ENCODE measurements around the gene CPZ. TPM values are rescaled to one million over a fixed set of nuclear protein-coding genes. Genes with fewer than 3 reads are reported as not detected.
"Not testable (repeated sequence)": the region's sequence is repeated elsewhere in the genome, so short reads cannot be mapped to it uniquely, and the experiment has no call there.

Gene CPZ
- total RNA-seq, 1 experiment from 2014 or later, result not detected

DNA sequence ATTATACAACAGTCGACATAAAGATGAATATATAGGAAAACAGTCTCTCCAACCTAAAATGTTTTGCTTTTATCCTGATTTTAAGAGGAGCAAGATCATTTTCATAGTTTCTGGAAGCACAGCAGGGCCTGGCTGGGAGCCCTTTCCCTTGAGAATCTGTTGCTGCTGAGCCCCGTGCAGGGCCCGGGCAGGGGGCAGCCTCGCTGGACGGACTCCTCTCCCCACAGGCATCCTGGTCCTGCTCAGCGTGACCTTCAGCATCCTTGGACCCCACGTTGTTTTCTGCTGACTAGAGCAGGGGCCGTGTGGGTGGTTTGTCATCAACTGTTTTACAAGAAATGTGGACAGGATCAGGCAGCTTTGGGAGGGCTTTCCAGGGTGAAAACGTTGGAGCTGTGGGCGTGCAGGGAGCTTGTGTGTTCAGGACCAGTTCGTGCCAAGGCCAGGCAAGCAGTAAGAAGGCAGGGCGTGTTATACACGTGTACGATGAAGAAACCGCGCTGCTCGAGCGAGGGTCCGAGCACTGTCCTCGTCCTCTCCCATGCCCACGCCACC lies 25.0 kb downstream of the CPZ start:
- Histone ChIP-seq H3K27ac (ENCODE audit: low read length) (no peak overlapping the region), H3K27me3 (ENCODE audit: low read length) (no peaks in the 10 kb centered on the region), H4K20me1 (ENCODE audit: insufficient read depth, low read depth, low read length) (no peaks in the 10 kb centered on the region), H3K36me3 (ENCODE audit: insufficient read depth, low read length) (no peaks in the 10 kb centered on the region), H3K9me3 (ENCODE audit: low read length) (no peaks in the 10 kb centered on the region), H3K4me2 (ENCODE audit: low read depth, low read length, poor library complexity, severe bottlenecking) (no peak overlapping the region), H3K4me3 (ENCODE audit: low read length) (no peak overlapping the region), H3K9ac (ENCODE audit: low read length) (no peak overlapping the region), H3K79me2 (ENCODE audit: low read length) (no peaks in the 10 kb centered on the region), H3K9me2 (replicated peaks; ENCODE audit: insufficient read depth, low read length) (no peaks in the 10 kb centered on the region), H2AFZ (ENCODE audit: low read length) (no peak overlapping the region), H3K4me1 (ENCODE audit: low read length) (no peaks in the 10 kb centered on the region)
- DNase-seq, result no peak

DNA sequence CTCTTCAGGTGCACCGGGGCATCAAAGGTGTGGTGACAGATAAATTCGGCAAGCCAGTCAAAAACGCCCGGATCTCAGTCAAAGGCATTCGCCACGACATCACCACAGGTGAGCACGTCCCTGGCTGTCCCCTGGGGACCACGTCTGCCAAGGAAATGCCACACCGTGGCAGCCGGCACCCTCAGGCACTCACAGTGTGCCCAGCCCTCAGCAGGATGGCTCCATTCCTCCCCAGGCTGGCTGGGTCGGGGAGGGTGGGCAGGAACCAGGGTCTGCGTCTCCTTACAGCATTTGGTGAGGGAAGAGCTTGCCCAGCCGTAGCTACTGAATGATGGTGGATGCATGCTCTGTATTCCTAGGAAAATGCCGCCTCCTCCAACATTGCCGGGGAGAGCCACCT lies 25.9 kb downstream of the CPZ start:
- H3K4me3 ChIP-seq (ENCODE audit: low read length), result no peak overlapping the region

DNA sequence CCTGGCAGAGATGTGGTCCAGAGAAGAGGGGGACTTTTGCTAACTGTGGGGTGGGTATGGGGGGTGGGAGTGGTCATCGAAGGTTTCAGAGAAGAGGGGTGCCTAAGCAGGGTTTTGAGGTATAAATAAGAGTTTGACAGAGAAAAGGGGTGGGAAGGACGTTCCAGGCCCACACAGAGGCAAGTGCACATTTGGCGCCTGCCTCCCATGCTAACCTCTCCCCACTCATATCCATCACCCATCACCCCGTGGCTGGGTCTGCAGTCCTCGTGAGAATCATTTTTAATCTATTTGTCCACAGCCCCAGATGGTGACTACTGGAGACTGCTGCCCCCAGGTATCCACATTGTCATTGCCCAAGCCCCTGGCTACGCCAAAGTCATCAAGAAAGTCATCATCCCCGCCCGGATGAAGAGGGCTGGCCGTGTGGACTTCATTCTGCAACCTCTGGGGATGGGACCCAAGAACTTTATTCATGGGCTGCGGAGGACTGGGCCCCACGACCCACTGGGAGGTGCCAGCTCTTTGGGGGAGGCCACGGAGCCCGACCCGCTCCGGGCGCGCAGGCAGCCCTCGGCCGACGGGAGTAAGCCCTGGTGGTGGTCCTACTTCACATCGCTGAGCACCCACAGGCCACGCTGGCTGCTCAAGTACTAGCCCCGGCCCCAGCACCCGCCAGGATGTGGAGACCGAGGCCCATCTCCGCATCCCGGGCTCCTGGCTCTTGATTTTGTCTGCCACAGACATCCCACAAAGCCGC lies 26.6 kb downstream of the CPZ start:
- Histone ChIP-seq H3K79me2 (ENCODE audit: low read length) (no peaks in the 10 kb centered on the region), H3K4me3 (ENCODE audit: low read length) (no peak overlapping the region), H4K20me1 (ENCODE audit: insufficient read depth, low read depth, low read length) (no peaks in the 10 kb centered on the region), H3K27ac (ENCODE audit: low read length) (no peak overlapping the region), H3K27me3 (ENCODE audit: low read length) (no peaks in the 10 kb centered on the region), H3K4me1 (ENCODE audit: low read length) (no peaks in the 10 kb centered on the region), H3K9me2 (replicated peaks; ENCODE audit: insufficient read depth, low read length) (no peaks in the 10 kb centered on the region), H3K36me3 (ENCODE audit: insufficient read depth, low read length) (no peaks in the 10 kb centered on the region), H3K4me2 (ENCODE audit: low read depth, low read length, poor library complexity, severe bottlenecking) (no peak overlapping the region), H3K9ac (ENCODE audit: low read length) (no peak overlapping the region), H3K9me3 (ENCODE audit: low read length) (no peaks in the 10 kb centered on the region), H2AFZ (ENCODE audit: low read length) (no peak overlapping the region)
- no peak for DNase-seq

More for the DNA sequence above, 25.9 kb downstream of the CPZ start:
- Histone ChIP-seq H3K27ac (ENCODE audit: low read length) (no peak overlapping the region), H2AFZ (ENCODE audit: low read length) (no peak overlapping the region), H3K4me1 (ENCODE audit: low read length) (no peaks in the 10 kb centered on the region), H3K27me3 (ENCODE audit: low read length) (no peaks in the 10 kb centered on the region), H3K9ac (ENCODE audit: low read length) (no peak overlapping the region), H3K79me2 (ENCODE audit: low read length) (no peaks in the 10 kb centered on the region), H3K4me2 (ENCODE audit: low read depth, low read length, poor library complexity, severe bottlenecking) (no peak overlapping the region), H3K9me2 (replicated peaks; ENCODE audit: insufficient read depth, low read length) (no peaks in the 10 kb centered on the region), H3K9me3 (ENCODE audit: low read length) (no peaks in the 10 kb centered on the region), H4K20me1 (ENCODE audit: insufficient read depth, low read depth, low read length) (no peaks in the 10 kb centered on the region), H3K36me3 (ENCODE audit: insufficient read depth, low read length) (no peaks in the 10 kb centered on the region)
- DNase-seq, result no peak

DNA sequence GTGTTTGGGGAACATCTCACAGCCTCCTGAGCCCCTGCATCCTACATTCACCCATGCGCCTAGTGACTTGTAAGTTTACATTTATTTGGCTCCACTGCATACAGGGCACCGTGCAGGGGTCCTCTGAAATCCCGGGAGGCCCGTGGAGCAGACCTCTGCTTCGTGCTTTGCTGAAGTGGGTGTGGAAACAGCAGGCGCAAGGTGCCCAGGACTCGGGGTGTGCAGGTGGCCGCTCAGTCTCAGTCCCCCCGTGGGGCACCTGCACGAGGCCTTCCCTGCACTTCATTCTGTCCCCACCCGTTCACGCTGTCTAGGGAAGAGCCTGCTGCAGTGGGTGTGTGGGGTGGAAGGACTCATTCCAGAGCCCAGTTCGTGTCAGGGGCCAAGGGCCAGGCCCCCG lies 28.6 kb downstream of the CPZ start:
- DNase-seq; H3K27me3 ChIP-seq (ENCODE audit: low read length); H3K4me1 ChIP-seq (ENCODE audit: low read length); H3K79me2 ChIP-seq (ENCODE audit: low read length); H2AFZ ChIP-seq (ENCODE audit: low read length); H3K4me2 ChIP-seq (ENCODE audit: low read depth, low read length, poor library complexity, severe bottlenecking); H4K20me1 ChIP-seq (ENCODE audit: insufficient read depth, low read depth, low read length); H3K36me3 ChIP-seq (ENCODE audit: insufficient read depth, low read length); H3K9ac ChIP-seq (ENCODE audit: low read length); H3K4me3 ChIP-seq (ENCODE audit: low read length); H3K27ac ChIP-seq (ENCODE audit: low read length); H3K9me2 ChIP-seq (replicated peaks; ENCODE audit: insufficient read depth, low read length); H3K9me3 ChIP-seq (ENCODE audit: low read length): not testable (repeated sequence)

DNA sequence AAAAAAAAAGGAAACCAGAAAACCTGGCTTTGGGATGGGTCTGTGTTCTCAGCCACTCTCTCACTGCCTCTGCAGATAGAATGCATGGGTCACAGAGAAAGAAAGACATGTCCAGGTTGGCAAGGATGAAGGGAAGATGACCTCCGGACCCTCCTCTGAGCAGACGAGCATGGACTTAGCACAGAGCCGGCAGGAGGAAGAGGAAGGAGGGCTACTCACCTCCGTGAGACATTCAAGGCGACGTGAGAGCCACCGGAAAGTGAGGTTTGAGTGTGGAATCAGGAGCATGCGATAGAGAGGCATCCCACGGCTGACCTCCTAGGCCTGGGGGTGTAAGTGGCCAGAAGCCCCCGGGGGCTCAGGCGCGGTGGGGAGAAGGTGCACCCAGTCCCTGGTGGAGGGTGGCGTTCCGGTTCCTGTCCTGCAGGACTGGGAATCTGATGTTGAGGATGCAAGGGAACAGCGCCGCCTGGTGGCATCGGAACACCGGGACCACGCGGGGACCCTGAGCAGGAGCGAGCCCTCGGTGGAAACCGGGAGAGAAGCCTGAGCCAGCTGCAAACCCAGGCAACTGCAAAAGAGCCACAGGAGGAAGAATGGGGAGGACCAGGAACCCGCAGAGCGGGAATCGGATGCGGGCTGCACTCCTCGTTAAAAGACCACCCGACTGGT lies 32.2 kb downstream of the CPZ start:
- H3K27me3 ChIP-seq (ENCODE audit: low read length); H3K9me3 ChIP-seq (ENCODE audit: low read length); H3K4me3 ChIP-seq (ENCODE audit: low read length); DNase-seq; H3K27ac ChIP-seq (ENCODE audit: low read length); H2AFZ ChIP-seq (ENCODE audit: low read length); H3K9ac ChIP-seq (ENCODE audit: low read length); H3K9me2 ChIP-seq (replicated peaks; ENCODE audit: insufficient read depth, low read length); H3K79me2 ChIP-seq (ENCODE audit: low read length); H3K4me2 ChIP-seq (ENCODE audit: low read depth, low read length, poor library complexity, severe bottlenecking); H3K36me3 ChIP-seq (ENCODE audit: insufficient read depth, low read length); H3K4me1 ChIP-seq (ENCODE audit: low read length); H4K20me1 ChIP-seq (ENCODE audit: insufficient read depth, low read depth, low read length): not testable (repeated sequence)

DNA sequence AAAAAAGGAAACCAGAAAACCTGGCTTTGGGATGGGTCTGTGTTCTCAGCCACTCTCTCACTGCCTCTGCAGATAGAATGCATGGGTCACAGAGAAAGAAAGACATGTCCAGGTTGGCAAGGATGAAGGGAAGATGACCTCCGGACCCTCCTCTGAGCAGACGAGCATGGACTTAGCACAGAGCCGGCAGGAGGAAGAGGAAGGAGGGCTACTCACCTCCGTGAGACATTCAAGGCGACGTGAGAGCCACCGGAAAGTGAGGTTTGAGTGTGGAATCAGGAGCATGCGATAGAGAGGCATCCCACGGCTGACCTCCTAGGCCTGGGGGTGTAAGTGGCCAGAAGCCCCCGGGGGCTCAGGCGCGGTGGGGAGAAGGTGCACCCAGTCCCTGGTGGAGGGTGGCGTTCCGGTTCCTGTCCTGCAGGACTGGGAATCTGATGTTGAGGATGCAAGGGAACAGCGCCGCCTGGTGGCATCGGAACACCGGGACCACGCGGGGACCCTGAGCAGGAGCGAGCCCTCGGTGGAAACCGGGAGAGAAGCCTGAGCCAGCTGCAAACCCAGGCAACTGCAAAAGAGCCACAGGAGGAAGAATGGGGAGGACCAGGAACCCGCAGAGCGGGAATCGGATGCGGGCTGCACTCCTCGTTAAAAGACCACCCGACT lies 37.8 kb downstream of the CPZ start:
- H3K4me2 ChIP-seq (ENCODE audit: low read depth, low read length, poor library complexity, severe bottlenecking); H4K20me1 ChIP-seq (ENCODE audit: insufficient read depth, low read depth, low read length); H3K79me2 ChIP-seq (ENCODE audit: low read length); H3K9ac ChIP-seq (ENCODE audit: low read length); H3K27me3 ChIP-seq (ENCODE audit: low read length); H2AFZ ChIP-seq (ENCODE audit: low read length); H3K27ac ChIP-seq (ENCODE audit: low read length); H3K4me3 ChIP-seq (ENCODE audit: low read length); H3K4me1 ChIP-seq (ENCODE audit: low read length); H3K9me2 ChIP-seq (replicated peaks; ENCODE audit: insufficient read depth, low read length); H3K9me3 ChIP-seq (ENCODE audit: low read length); DNase-seq; H3K36me3 ChIP-seq (ENCODE audit: insufficient read depth, low read length): not testable (repeated sequence)

DNA sequence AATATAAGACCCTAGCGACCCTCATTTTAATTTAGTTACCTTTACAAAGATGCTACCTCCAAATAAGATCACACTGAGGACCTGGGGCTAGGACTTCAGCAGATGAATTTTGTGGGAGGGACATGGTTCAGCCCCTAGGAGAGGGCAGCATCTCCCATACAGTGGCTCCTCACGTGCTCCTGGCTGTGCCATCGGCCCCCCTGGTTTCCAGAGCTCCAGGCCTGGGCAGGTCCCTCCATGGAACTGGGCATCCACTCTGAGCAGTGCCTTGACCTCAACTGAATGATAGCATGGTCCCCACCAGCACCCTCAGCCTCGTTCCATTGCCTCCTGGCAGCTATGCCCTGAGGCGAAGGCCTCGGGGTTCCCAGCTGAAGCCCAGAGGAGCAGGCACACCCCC lies 39.3 kb downstream of the CPZ start:
- H4K20me1 ChIP-seq (ENCODE audit: insufficient read depth, low read depth, low read length); H3K4me3 ChIP-seq (ENCODE audit: low read length); H3K4me2 ChIP-seq (ENCODE audit: low read depth, low read length, poor library complexity, severe bottlenecking); H3K27me3 ChIP-seq (ENCODE audit: low read length); H3K27ac ChIP-seq (ENCODE audit: low read length); H2AFZ ChIP-seq (ENCODE audit: low read length); H3K79me2 ChIP-seq (ENCODE audit: low read length); H3K36me3 ChIP-seq (ENCODE audit: insufficient read depth, low read length); H3K9me2 ChIP-seq (replicated peaks; ENCODE audit: insufficient read depth, low read length); H3K4me1 ChIP-seq (ENCODE audit: low read length); DNase-seq; H3K9me3 ChIP-seq (ENCODE audit: low read length); H3K9ac ChIP-seq (ENCODE audit: low read length): not testable (repeated sequence)

DNA sequence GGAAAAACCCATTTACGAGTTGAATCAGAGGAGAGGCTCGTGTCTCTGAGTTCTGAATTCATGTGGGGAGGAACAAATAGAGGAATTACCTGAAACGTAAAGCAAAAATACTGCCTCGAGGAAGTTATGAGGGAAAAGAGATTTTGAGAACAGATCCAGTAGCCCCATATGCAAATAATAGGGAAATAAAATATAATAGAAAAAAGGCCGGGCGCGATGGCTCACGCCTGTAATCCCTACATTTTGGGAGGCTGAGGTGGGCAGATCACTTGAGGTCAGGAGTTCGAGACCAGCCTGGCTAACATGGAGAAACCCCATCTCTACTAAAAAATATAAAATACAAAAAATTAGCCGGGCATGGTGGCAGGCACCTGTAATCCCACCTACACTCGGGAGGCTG lies 42.2 kb downstream of the CPZ start:
- H3K79me2 ChIP-seq (ENCODE audit: low read length), result not testable (repeated sequence)

More for the DNA sequence above, 42.2 kb downstream of the CPZ start:
- H3K9me3 ChIP-seq (ENCODE audit: low read length); H3K9me2 ChIP-seq (replicated peaks; ENCODE audit: insufficient read depth, low read length); H4K20me1 ChIP-seq (ENCODE audit: insufficient read depth, low read depth, low read length); H3K27ac ChIP-seq (ENCODE audit: low read length); H3K36me3 ChIP-seq (ENCODE audit: insufficient read depth, low read length); H2AFZ ChIP-seq (ENCODE audit: low read length); H3K9ac ChIP-seq (ENCODE audit: low read length); H3K4me3 ChIP-seq (ENCODE audit: low read length); H3K27me3 ChIP-seq (ENCODE audit: low read length); H3K4me2 ChIP-seq (ENCODE audit: low read depth, low read length, poor library complexity, severe bottlenecking); H3K4me1 ChIP-seq (ENCODE audit: low read length); DNase-seq: not testable (repeated sequence)
